Duodenal mucosa (tissue), 2 donors: ENCODE results near the gene MRPS12.
"Not testable (repeated sequence)": the region's sequence is repeated elsewhere in the genome, so short reads cannot be mapped to it uniquely, and the experiment has no call there.

Experiments
- H3K27ac ChIP-seq: one replicate; pipeline ENCODE4 v1.7.0; 2013; ENCODE audit warnings: low read depth, low read length
- H3K27me3 ChIP-seq, 2 donors: one replicate each; pipeline ENCODE4 v1.7.0; 2013; ENCODE audit warnings: low read length in 2 of 2, control low read depth in 1 of 2; ENCODE audit not compliant: insufficient read depth in 2 of 2, control insufficient read depth in 1 of 2
- H3K36me3 ChIP-seq, 2 donors: one replicate each; pipeline ENCODE4 v1.7.0; 2013; ENCODE audit warnings: low read length in 2 of 2, control low read depth in 1 of 2; ENCODE audit not compliant: insufficient read depth in 2 of 2, control insufficient read depth in 1 of 2
- H3K4me1 ChIP-seq, 2 donors: one replicate each; pipeline ENCODE4 v1.7.0; 2013; ENCODE audit warnings: low read length in 2 of 2, control low read depth in 1 of 2; ENCODE audit not compliant: insufficient read depth in 2 of 2, control insufficient read depth in 1 of 2
- H3K4me3 ChIP-seq, 2 donors: one replicate each; pipeline ENCODE4 v1.7.0; 2013; ENCODE audit warnings: low read length in 2 of 2, low read depth in 1 of 2
- H3K9ac ChIP-seq, 2 donors: one replicate each; pipeline ENCODE4 v1.7.0; 2013; ENCODE audit warnings: low read length in 2 of 2, low read depth in 1 of 2
- H3K9me3 ChIP-seq, 2 donors: one replicate each; pipeline ENCODE4 v1.7.0; 2013; ENCODE audit warnings: low read length in 2 of 2, control low read depth in 1 of 2; ENCODE audit not compliant: control insufficient read depth in 1 of 2

MRPS12 gene

GRCh38 chr19:38930776-38931520 is at the start of gene MRPS12:
Gene MRPS12 (plus strand): TSS chr19:38930944. CDS start chr19:38931295, 351 bp downstream.
- H3K27ac ChIP-seq = peak within 1 kb of the TSS; percentile 92

GRCh38 chr19:38883286-38883685 is 47.5 kb upstream of the MRPS12 start:
- Histone ChIP-seq H3K36me3 (peaks cover under 1 to 1% of the 10 kb centered on the region in 2 donors), H3K4me1 (peaks cover 12% of the 10 kb centered on the region in 2 donors), H3K27ac (no peak overlapping the region)

More at GRCh38 chr19:38930776-38931520, at the start of gene MRPS12:
- Histone ChIP-seq H3K9me3 (peaks cover 0 to 4% of the 10 kb centered on the region in 2 donors), H3K4me3 (peak within 1 kb of the TSS; percentile 95 to 99), H3K4me1 (peaks cover 11 to 17% of the 10 kb centered on the region in 2 donors), H3K36me3 (peaks cover 6 to 19% of the 10 kb centered on the region in 2 donors), H3K27me3 (no peaks in the 10 kb centered on the region), H3K9ac (peak within 1 kb of the TSS; percentile 94)

DNA sequence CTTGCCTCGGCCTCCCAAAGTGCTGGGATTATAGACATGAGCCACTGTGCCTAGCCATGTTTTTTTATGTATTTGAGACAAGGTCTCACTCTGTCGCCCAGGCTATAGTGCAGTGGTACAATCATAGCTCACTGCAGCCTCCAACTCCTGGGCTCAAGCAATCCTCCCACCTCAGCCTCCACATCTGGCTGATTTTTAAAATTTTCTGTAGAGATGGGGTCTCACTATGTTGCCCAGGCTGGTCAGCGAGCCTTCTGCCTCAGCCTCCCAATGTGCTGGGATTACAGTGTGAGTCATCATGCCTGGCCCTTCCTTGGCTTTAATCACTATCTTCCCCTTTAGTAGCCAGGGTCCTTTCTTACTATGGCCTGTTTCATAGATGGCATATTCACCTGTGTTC is 46.1 kb upstream of the MRPS12 start:
- H3K9ac ChIP-seq, H3K27ac ChIP-seq, H3K4me3 ChIP-seq, H3K4me1 ChIP-seq, H3K27me3 ChIP-seq, H3K9me3 ChIP-seq: not testable (repeated sequence)
- H3K36me3 ChIP-seq = peaks cover 14% of the 10 kb centered on the region in 2 donors

More at GRCh38 chr19:38883286-38883685, 47.5 kb upstream of the MRPS12 start:
- Histone ChIP-seq H3K4me3 (no peak overlapping the region), H3K9ac (no peak overlapping the region), H3K9me3 (no peaks in the 10 kb centered on the region), H3K27me3 (no peaks in the 10 kb centered on the region)

GRCh38 chr19:38888876-38889275 is 41.9 kb upstream of the MRPS12 start:
- Histone ChIP-seq H3K36me3 (peaks cover 14 to 23% of the 10 kb centered on the region in 2 donors), H3K4me3 (no peak overlapping the region), H3K27me3 (no peaks in the 10 kb centered on the region), H3K27ac (no peak overlapping the region), H3K9me3 (no peaks in the 10 kb centered on the region), H3K4me1 (no peaks in the 10 kb centered on the region), H3K9ac (no peak overlapping the region)

- Histone ChIP-seq H3K4me3 (no peak overlapping the region), H3K9me3 (no peaks in the 10 kb centered on the region), H3K27ac (no peak overlapping the region), H3K4me1 (no peaks in the 10 kb centered on the region), H3K9ac (no peak overlapping the region), H3K27me3 (no peaks in the 10 kb centered on the region), H3K36me3 (peaks cover 14 to 23% of the 10 kb centered on the region in 2 donors)
These were observed 40.9 kb upstream of the MRPS12 start for GRCh38 chr19:38889803-38890202.

DNA sequence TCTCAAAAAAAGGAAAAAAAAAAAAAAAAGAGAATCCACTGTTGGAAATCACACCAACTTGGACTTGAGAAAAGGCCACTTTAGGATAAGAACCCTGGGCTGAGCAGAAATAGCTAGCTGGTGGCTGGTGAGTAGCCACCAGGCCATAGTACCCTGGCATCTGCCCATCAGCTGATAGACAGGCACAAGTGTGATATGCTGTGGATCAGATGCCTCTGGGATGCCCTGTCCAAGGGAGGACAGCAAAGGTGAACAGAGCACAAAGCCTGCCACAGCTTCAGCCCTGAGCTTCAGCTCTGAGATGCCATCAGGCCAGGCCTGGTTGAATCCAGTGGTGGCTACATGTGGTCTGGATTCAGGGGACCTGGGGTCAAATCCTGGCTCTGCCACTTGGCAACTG is 40.1 kb upstream of the MRPS12 start:
- Histone ChIP-seq H3K9ac (no peak overlapping the region), H3K4me1 (no peaks in the 10 kb centered on the region), H3K36me3 (peaks cover 14 to 27% of the 10 kb centered on the region in 2 donors), H3K27ac (no peak overlapping the region), H3K4me3 (no peak overlapping the region), H3K9me3 (no peaks in the 10 kb centered on the region), H3K27me3 (no peaks in the 10 kb centered on the region)

DNA sequence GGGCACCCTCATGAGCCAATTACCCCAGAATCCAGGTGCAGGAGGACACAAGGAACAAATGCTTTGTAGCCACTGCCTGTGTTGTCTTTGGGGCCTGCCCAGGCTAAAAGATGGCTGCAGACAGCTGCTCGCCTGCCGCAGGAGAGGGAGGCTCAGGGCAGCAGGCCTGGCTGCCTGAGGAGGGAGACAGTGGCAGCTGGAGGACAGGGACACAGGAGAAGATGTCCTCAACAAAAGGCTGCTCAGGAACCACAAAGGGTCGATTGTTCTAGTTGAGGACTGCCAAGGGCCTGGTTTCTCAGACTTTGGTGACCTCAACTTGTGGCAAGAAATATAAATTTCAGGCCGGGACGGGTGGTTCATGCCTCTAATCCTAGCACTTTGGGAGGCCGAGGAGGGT is 39.0 kb upstream of the MRPS12 start:
- H3K9me3 ChIP-seq = no peaks in the 10 kb centered on the region
- H3K27me3 ChIP-seq = no peaks in the 10 kb centered on the region
- H3K27ac ChIP-seq = no peak overlapping the region
- H3K4me3 ChIP-seq = no peak overlapping the region
- no peaks in the 10 kb centered on the region for H3K4me1 ChIP-seq
- no peak overlapping the region for H3K9ac ChIP-seq
- peaks cover 14 to 27% of the 10 kb centered on the region in 2 donors for H3K36me3 ChIP-seq

DNA sequence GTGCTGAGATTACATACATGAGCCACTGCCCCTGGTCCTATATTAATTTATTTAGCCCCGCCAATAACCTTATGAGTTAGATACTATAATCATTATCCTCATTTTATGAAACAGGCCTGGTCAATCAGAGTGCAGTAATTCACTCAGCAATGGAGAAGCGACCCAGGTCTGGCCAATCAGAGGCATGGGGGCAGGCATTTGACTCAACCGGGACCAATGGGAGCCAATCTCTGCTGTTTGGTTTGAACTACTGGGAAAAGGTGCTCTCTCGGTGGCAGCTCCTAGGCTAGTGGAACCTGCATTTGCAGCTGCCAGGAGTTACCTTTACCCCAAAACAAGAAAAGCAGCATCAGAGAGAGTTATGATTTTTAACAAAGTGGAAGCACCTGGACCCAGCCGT is 37.9 kb upstream of the MRPS12 start:
- Histone ChIP-seq H3K27ac (no peak overlapping the region), H3K9ac (no peak overlapping the region), H3K4me1 (peaks cover 0 to under 1% of the 10 kb centered on the region in 2 donors), H3K36me3 (peaks cover 14 to 27% of the 10 kb centered on the region in 2 donors), H3K27me3 (no peaks in the 10 kb centered on the region), H3K4me3 (no peak overlapping the region), H3K9me3 (no peaks in the 10 kb centered on the region)

GRCh38 chr19:38893341-38893771 is 37.4 kb upstream of the MRPS12 start:
- Histone ChIP-seq H3K4me1 (peaks cover 4 to 6% of the 10 kb centered on the region in 2 donors), H3K36me3 (peaks cover 12 to 26% of the 10 kb centered on the region in 2 donors), H3K27ac (no peak overlapping the region), H3K9ac (no peak overlapping the region), H3K4me3 (no peak overlapping the region), H3K27me3 (no peaks in the 10 kb centered on the region), H3K9me3 (no peaks in the 10 kb centered on the region)

- H3K27ac ChIP-seq = no peak overlapping the region
- H3K4me3 ChIP-seq = no peak overlapping the region
- peaks cover 0 to 10% of the 10 kb centered on the region in 2 donors for H3K36me3 ChIP-seq
- H3K4me1 ChIP-seq = peaks cover 11 to 12% of the 10 kb centered on the region in 2 donors
- no peaks in the 10 kb centered on the region for H3K27me3 ChIP-seq
- no peaks in the 10 kb centered on the region for H3K9me3 ChIP-seq
- no peak overlapping the region for H3K9ac ChIP-seq
These were observed 35.8 kb upstream of the MRPS12 start for GRCh38 chr19:38894968-38895367.
